HG03354 (cell line): ENCODE results near the gene VWC2.

Source experiments
- ATAC-seq: cut with Tn5 transposase; IDR thresholded peaks from one replicate; pipeline ENCODE4 v1.9.1; 2021; ENCODE audit warnings: mild to moderate bottlenecking; ENCODE audit not compliant: unreplicated experiment, poor library complexity, severe bottlenecking

VWC2 gene

DNA sequence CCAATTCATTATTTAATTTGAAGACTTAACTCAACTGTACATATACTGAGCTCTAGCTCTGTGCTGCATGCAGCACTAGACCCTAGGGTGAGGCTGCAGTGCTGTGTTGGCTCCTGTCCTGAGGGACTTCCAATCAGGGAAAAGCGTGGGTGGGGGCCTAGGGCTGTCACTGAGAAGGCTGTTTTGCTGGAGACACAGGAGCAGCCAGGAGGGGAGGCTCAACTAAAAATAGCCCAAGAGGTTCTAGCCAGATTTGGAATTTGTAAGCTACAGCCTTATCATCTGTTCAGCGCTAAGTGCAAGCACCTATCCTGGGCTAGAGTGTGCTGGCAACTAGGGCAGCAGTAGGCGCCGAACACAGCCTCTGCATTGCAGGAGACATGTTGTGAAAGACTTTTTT, 121.1 kb downstream of the VWC2 start:
- ATAC-seq: no peak

DNA sequence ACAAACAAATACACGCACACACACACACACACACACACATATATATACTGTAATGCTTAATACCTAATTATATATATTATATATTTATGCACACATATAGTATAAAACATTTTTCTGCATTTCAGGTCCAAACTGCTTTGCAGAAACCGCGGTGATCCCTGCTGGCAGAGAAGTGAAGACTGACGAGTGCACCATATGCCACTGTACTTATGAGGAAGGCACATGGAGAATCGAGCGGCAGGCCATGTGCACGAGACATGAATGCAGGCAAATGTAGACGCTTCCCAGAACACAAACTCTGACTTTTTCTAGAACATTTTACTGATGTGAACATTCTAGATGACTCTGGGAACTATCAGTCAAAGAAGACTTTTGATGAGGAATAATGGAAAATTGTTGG, 138.5 kb downstream of the VWC2 start:
- no peak for ATAC-seq

- ATAC-seq: no peak
Observed at GRCh38 chr7:49926720-49927119, 153.3 kb downstream of the VWC2 start.

DNA sequence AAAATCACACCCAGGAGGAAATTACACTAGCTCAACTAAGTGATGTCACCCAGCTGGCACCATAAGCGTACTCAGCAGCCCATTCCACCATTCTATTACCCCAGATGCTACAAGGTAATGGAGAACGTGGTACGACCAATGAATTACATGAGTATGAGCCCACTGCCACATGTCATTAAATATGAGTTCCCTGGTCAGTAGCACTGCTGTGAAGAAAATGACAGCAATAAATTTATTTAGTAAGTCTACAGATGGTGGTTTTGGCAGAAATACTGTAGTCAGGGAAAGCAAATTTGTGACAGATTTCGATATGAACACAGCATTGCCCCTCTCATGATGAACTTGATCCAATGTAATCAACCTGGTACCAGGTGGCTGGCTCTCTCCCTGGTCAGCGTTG, 154.2 kb downstream of the VWC2 start:
- no peak for ATAC-seq

- ATAC-seq: no peak
Observed at GRCh38 chr7:49928787-49929186, 155.3 kb downstream of the VWC2 start.

GRCh38 chr7:49931627-49932026, 158.2 kb downstream of the VWC2 start:
- ATAC-seq: no peak

GRCh38 chr7:49937608-49938007, 164.2 kb downstream of the VWC2 start:
- ATAC-seq: no peak
